HG03378 (cell line): Measurements from ENCODE around the gene TCF4.

Experiments
- ATAC-seq: cut with Tn5 transposase; IDR thresholded peaks from one replicate; pipeline ENCODE4 v1.9.1; 2021; ENCODE audit warnings: mild to moderate bottlenecking, moderate library complexity; ENCODE audit not compliant: unreplicated experiment

TCF4 gene

DNA sequence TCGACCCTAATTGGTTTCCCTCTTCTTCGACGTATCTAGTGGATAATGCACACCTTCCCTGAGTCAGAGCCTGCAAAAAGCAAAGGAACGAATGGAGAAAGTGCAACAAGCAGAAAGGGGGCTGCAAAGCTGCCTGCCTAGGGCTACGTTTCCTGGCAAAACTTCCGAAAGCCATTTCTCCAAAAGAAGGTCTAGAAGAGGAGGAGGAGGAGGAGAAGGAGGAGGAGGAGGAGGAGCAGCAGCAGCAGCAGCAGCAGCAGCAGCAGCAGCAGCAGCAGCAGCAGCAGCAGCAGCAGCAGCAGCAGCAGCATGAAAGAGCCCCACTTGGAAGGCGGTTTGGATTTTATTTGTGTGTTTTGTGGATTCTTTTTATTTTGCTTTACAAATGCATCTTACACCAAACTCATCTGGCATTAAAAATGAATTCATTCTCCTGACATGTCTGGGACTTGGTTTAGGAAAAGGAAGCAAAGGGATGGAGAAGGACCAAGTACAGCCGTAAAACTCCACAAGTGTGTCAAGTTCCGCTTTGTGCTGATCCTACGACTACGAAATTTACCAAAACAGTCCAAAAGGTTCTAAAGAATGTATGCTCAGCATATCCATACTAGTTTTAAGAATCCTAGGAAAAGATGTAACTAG lies 2.0 kb downstream of the TCF4 start:
- no peak for ATAC-seq

DNA sequence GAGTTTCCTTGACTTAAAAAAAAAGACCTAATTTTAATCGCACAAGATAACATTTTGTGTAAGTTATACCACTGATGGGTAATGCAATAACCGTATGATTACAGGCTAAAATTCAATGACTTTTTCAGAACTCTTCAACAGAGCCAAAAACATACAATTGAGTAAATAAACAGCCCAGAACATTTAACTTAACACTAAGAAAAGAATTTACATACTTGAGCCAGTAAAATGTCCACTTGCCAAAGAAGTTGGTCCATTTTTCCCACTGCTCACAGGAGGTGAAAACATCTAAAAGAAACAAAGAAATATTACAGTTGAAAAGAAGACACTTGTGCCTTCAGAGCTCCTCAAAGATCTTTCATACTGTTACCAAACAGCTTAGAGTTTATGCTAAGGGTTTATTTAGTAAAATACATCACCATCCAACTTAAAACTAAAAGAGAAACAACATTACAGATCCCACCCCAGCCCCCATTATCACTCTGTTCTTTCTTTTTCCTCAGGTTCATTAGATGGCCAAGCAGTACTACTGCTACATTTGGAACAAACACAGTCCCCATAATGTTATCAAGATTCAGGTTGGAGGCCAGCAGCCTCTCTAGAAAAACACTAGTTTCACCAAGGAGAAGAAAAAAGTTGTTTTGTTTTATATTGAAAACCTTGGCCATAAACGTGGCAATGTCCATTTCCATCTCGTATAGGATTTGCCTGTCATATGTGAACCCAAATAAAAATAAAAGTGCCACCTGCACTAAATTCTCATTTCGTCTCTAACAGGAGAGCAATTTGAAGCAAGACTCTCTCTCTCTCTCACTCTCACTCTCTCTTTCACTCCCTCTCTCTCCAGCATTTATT lies 2.7 kb downstream of the TCF4 start:
- no peak for ATAC-seq

DNA sequence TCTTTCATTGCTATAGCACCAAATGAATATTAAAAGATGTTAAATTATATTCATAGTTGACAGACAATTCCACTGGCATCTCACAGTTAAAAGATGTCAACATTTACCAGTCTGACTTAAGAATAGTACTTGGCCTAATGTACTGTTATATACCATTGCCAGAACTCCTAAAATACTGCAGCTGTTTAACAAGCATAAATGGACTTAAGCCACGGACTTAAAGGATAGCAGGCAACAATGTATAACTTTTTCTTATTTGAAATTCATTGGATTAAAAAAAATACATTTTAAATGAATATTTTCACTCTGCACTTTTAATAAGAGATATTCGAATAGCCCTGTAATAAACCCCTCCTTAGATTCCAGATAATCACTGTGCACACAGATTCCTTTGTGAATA lies 3.8 kb downstream of the TCF4 start:
- no peak for ATAC-seq

- no peak for ATAC-seq
These were observed 5.7 kb downstream of the TCF4 start for GRCh38 chr18:55582325-55582724.

- ATAC-seq, result no peak
These were observed 8.3 kb downstream of the TCF4 start for GRCh38 chr18:55579501-55580270.

- no peak for ATAC-seq
These were observed 10.0 kb downstream of the TCF4 start for GRCh38 chr18:55577812-55578539.

DNA sequence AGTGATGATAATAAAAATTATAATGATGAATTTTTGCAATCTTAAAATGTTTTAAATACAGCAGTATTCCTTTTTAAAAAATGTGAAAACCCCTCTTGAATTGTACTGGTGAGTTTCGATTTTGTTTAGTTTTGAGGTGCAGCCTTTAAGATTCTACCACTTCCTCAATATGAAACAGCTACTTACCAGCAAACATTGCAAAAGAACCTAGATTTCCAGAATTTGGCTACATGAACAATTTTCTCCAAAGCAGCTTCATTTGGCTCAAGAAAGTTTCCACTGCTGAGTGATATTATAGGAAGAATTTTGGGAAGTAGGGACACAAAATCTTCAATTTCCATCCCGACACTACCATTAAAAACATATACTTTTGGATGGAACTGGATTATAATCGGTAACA lies 12.0 kb downstream of the TCF4 start:
- no peak for ATAC-seq

GRCh38 chr18:55575066-55575465 lies 12.9 kb downstream of the TCF4 start:
- no peak for ATAC-seq

- ATAC-seq, result no peak
These were observed 14.6 kb downstream of the TCF4 start for GRCh38 chr18:55573386-55573785.

GRCh38 chr18:55570966-55571365 lies 17.0 kb downstream of the TCF4 start:
- no peak for ATAC-seq

GRCh38 chr18:55566456-55566935 lies 21.5 kb downstream of the TCF4 start:
- ATAC-seq, result no peak

- no peak for ATAC-seq
These were observed 28.3 kb downstream of the TCF4 start for GRCh38 chr18:55559739-55560138.

DNA sequence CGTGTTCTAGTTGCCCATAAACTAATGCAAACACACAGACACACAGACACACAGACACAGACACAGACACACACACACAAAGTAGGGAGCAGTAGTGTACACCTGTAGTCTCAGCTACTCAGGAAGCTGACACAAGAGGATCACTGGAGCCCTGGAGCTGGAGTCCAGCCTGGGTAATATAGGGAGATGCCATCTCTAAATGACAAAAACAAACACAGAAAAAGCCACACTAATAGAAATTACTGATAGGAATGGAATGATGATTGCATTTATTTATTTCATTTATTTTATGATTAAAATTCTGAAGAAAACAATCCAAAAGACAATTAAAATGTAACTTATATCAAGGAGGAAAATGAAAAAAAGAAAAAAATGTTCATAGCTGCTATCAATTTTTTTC lies 30.8 kb downstream of the TCF4 start:
- no peak for ATAC-seq

DNA sequence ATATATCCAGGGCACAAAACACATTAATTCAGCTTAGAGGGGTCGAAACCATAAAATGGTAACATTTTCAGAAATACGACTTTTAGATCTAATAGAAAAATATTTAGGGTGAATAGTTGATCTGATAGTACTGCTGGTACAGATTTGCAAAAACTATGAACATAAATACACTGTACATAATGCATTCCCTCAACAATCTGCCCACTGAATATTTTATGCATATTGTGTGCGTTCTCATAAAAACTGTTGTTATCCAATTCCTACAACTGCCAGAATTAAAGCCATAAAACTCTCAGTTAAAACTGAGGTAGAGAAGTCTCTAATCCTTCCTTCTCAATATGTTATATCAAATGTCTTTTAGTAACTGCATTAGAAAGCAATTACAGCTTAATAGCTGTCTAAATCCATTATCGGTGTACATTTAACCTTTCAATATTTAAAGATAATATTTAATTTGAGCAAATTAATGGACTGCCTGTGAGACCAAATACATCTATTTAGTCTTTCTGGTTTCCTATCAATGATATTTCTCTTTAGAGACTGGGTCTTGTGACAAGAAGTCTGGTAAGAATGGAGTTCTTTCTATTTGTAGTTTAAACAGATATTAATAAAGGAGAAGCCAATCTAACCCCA lies 32.5 kb downstream of the TCF4 start:
- no peak for ATAC-seq

DNA sequence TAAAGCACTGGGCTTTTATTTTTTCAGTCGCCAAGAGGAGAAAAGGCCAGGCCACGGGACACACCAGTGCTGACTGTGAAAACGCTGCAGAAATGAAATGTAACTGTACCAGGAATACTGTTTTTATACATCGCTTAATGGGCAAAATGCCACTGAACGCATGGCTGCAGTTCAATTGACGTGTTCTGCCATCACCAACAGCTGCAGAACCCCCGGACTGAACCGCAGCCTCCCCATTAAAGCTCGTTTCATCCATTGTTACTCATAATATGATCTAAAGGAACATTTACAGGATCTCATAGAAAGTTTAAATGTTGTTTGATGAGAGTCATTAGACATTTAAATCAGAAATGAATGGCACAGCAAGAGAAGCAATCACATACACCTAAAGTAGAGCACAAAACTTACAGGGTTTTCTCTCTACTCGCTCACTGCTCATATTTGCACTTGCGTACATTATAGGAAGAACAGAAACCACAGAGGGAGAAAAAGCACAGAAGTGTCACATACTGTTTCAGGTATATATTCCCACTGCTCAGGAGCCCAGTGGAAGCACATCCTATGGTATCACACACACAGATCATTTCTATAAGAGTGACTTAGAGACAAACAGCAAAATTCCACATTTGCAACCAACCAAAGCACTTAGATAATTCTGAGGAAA lies 35.3 kb downstream of the TCF4 start:
- no peak for ATAC-seq

DNA sequence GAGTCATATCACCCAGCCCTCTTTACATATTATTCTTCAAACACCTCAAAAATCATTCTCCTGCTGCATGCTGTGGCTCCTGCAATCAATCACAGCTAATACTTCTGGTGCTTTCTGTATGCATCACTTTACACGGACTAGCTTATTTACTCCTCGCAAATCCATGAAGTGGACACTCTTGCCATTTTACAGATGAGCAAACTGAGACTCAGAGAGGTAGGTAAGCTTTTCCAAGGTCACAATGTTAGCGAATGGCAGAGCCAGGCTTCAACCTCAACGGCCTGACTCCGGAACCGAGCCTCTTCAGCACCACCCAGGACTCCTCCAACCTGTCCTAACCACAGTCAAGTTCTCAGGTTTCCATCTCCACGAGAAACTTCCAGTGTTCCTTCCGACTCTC lies 36.8 kb downstream of the TCF4 start:
- no peak for ATAC-seq

GRCh38 chr18:55550471-55550870 lies 37.5 kb downstream of the TCF4 start:
- ATAC-seq, result no peak

DNA sequence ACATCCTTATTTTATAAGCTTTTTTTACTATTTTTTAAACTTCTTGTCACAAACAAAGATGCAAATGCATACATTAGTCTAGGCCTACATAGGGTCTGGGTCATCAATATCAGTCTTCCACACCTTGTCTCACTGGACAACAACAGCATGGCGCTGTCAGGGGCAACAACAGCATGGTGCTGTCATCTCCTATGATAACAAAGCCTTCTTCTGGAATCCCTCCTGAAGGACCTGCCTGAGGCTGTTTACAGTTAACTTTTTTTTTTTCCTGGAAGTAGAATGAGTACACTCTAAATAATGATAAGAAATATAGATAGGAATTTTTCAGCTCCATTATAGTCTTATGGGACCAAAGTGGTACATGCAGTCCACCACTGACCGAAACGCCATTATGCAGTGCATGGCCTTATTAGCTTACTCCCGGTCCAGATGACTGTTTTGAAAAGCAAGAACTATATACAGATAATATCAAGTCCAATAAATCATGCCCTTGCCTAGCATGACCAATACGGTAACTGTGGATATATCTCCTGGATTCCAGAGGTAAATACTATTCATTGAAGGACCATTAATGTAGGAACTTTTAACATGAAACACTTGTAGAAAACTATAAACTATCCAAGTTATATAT lies 38.4 kb downstream of the TCF4 start:
- no peak for ATAC-seq

GRCh38 chr18:55547705-55548056 lies 40.3 kb downstream of the TCF4 start:
- ATAC-seq, result no peak
